GM08714 (cell line): ENCODE measurements around the gene HRC.
A peak's percentile ranks its signal among the peaks of the same experiment; 100 is the strongest.
"Not testable (repeated sequence)": the region's sequence is repeated elsewhere in the genome, so short reads cannot be mapped to it uniquely, and the experiment has no call there.

Experiments used
- H3K4me3 ChIP-seq: fragments of 200-500 bp; sonication (Bioruptor generic); 2 replicates; pipeline ENCODE4 v1.5.1; 2014; ENCODE audit warnings: mild to moderate bottlenecking, low read length, inconsistent platforms
- ZNF274 ChIP-seq: IDR thresholded peaks from 2 replicates; pipeline ENCODE4 v1.6.1; 2012; ENCODE audit warnings: mild to moderate bottlenecking, low read depth, low read length

HRC gene

DNA sequence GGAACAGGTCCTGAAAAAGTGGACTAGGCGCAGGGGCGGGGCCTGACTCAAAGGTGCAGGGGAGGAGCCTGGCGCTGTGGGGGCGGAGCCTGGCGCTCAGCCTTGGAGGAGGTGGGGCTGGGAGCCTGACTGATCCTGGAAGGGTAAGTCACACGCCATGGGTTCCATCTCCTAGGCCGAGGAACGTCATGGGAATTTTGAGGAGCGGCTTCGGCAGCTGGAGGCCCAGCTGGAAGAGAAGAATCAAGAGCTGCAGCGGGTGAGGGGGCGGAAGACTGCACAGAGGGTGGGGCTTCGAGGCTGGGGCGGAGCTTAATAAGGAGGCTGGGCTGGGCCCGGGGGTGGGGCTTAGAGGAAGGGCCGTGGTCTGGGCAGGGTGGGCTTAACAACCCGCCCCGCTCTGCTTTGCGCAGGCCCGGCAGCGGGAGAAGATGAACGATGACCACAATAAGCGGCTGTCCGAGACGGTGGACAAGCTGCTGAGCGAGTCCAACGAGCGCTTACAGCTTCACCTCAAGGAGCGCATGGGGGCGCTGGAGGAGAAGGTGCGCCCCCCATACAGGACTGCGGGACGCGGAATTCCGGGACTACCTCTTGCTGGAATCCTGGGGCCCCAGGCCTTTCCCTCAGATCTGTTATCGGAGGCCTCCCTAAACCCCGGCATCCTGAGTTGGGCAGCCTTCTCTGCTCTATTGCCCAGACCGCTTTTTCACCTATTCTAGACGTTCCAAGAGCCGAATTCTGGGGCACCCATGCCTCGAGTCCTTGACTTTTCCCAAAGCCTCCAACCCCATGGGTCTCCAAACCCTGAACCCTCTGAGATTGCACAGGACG, 21.4 kb downstream of the HRC start:
- H3K4me3 ChIP-seq = no peak overlapping the region
- no peak for TF ChIP-seq ZNF274

- H3K4me3 ChIP-seq = no peak overlapping the region
- TF ChIP-seq ZNF274 = no peak
Observed at GRCh38 chr19:49132974-49133609, 22.1 kb downstream of the HRC start.

DNA sequence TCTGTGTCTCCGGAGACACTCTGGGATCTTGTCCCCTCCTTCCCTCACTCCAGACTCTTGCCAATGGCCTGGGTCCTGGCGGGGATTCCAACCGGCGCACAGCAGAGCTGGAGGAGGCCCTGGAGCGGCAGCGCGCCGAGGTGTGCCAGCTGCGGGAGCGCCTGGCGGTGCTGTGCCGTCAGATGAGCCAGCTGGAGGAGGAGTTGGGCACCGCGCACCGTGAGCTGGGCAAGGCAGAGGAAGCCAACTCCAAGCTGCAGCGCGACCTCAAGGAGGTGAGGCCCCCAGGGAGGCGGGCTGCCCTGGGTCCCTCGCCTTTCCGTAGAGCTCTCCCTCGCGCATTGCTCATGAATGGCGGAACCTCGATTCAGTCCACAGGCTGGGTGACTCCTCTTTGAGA, 24.9 kb downstream of the HRC start:
- no peak for TF ChIP-seq ZNF274
- H3K4me3 ChIP-seq = no peak overlapping the region

- no peak overlapping the region for H3K4me3 ChIP-seq
- no peak for TF ChIP-seq ZNF274
Observed at GRCh38 chr19:49129238-49129583, 26.0 kb downstream of the HRC start.

- no peak for TF ChIP-seq ZNF274
- H3K4me3 ChIP-seq = no peak overlapping the region
Observed at GRCh38 chr19:49128545-49129237, 26.5 kb downstream of the HRC start.

DNA sequence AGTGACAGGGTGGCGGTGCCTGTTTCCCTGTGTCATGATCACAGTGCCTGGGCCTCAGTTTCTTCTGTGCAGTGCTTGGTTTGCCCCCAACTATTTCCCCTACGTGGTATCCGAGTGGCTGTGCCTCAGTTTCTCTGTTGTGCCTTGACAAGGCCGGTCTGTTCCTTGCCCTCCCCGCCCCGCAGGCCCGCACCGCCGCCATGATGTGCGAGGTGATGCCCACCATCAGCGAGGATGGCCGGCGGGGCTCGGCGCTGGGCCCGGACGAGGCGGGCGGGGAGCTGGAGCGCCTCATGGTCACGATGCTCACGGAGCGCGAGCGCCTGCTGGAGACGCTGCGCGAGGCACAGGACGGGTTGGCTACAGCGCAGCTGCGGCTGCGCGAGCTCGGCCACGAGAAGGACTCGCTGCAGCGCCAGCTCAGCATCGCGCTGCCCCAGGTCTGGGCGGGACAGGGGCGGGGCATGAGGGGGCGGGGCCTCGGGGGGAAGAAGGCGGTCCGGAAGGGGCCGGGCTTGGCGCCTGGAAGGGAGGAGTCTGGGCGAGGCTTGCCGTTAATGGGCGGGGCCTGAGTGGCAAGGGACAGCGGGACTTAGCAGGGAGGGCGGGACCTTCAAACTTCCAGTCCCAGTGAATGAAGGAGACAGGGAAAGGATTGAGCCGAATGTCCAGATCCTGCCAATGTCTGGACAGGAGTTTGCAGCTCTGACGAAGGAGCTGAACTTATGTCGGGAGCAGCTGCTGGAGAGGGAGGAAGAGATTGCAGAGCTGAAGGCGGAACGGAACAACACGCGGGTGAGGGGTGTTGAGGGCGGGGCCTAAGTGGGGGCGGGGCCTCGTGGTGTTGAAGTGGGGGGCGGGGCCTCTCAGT, 27.3 kb downstream of the HRC start:
- H3K4me3 ChIP-seq = peak overlapping the region; percentile 45; the same call in 1 of the 2 replicates
- TF ChIP-seq ZNF274 = no peak

DNA sequence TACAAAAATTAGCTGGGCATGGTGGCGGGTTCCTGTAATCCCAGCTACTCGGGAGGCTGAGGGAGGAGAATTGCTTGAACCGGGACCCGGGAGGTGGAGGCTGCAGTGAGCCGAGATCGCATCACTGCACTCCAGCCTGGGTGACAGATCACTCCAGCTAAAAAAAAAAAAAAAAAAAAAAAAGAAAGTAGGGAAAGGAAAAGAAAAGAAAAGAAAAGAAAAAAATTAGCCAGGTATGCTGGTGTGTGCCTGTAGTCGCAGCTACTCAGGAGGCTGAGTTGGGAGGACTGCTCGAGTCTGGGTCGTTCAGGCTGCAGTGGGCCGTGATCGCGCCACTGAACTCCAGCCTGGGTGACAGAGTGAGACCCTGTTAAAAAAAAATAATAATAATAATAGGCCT, 28.0 kb downstream of the HRC start:
- not testable (repeated sequence) for H3K4me3 ChIP-seq

DNA sequence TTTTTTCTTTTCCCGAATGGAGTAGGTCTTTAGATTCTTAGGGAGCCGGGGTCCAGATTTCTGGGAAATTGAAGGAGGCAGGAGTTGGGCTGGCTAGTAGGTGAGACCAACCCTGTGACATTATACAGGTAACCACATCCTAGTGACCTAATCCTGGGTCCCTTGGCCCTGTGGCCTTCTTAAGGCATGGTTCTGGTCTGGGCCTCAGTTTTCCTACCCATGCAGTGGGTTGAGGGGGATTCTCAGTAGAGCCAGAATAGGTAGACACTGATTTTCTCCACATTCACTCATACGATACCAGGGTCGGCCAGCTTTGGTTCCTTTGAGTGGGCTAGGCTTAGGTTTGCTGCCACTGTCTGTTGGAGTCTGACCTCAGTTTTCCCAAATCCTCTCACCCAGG, 28.6 kb downstream of the HRC start:
- H3K4me3 ChIP-seq = no peak overlapping the region
- TF ChIP-seq ZNF274 = no peak

GRCh38 chr19:49125025-49125731, 30.0 kb downstream of the HRC start:
- no peak for TF ChIP-seq ZNF274
- H3K4me3 ChIP-seq = no peak overlapping the region

DNA sequence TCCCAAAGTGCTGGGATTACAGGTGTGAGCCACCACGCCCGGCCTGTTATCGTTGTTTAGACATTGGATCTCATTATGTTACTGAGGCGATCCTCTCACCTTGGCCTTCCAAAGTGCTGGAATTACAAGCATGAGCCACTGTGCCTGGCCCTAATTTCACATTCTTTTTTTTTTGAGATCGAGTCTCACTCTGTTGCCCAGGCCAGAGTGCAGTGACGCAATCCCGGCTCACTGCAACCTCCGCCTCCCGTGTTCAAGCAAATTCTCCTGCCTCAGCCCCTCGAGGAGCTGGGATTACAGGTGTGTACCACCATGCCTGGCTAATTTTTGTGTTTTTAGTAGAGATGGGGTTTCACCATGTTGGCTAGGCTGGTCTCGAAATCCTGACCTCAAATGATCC, 31.9 kb downstream of the HRC start:
- not testable (repeated sequence) for H3K4me3 ChIP-seq

GRCh38 chr19:49121841-49122240, 33.4 kb downstream of the HRC start:
- H3K4me3 ChIP-seq = not testable (repeated sequence)

DNA sequence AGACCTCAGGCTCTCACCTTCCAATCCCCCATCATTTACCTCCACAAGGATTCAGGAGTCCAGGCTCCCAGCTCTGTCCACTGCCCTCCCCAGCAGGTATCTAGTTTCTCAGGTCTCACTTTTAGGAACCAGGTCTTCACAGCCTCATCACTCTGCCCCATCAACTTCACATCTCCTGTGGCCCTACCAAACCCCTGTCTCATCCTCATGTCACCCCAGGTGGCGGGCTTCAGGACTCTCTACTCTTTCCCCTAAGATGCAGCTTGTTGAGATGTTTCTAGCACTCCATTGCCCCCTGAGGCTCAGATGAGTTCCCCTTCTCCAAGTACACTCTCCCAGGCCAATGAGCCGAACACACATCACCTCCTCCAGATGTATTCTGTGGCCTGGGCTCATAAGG, 34.3 kb downstream of the HRC start:
- no peak for TF ChIP-seq ZNF274
- H3K4me3 ChIP-seq = no peak overlapping the region

- TF ChIP-seq ZNF274 = no peak
- H3K4me3 ChIP-seq = no peak overlapping the region
Observed at GRCh38 chr19:49120325-49120683, 34.9 kb downstream of the HRC start.
